Measurements from ENCODE around the gene VPS26C.

The VPS26C gene

DNA sequence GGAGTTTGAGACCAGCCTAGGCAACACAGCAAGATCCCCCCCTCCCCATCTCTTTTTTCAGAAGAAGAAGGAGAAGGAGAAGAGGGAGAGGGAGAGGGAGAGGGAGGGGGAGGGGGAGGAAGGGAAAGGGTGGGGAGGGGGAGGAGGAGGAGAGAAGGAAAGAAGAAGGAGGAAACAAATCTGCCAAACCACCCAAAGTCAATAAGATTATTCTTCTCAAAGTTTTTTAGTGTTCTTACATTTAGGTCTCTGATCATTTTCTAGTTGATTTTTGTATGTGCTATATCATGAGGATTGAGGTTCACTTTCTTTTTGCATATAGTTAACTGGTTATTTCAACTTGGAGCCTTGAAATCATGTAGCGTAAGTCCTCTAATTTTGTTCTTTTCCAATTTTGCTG is 56.3 kb downstream of the VPS26C start:
- TF ChIP-seq TAF1 (IDR thresholded peaks at IDR 0.05; ENCODE audit: borderline replicate concordance, insufficient read depth, low read length), result no peak
- TF ChIP-seq SIN3A (IDR thresholded peaks at IDR 0.05; ENCODE audit: borderline replicate concordance, insufficient read depth, low read length), result no peak
- no peak for TF ChIP-seq FOXP2 (optimal IDR thresholded peaks at IDR 0.05; ENCODE audit: borderline replicate concordance, extremely low read depth, extremely low read length, insufficient read depth)
- TF ChIP-seq POLR2AphosphoS5 (IDR thresholded peaks at IDR 0.05; ENCODE audit: low read depth, low read length), result no peak
- TF ChIP-seq, protein P1, sequence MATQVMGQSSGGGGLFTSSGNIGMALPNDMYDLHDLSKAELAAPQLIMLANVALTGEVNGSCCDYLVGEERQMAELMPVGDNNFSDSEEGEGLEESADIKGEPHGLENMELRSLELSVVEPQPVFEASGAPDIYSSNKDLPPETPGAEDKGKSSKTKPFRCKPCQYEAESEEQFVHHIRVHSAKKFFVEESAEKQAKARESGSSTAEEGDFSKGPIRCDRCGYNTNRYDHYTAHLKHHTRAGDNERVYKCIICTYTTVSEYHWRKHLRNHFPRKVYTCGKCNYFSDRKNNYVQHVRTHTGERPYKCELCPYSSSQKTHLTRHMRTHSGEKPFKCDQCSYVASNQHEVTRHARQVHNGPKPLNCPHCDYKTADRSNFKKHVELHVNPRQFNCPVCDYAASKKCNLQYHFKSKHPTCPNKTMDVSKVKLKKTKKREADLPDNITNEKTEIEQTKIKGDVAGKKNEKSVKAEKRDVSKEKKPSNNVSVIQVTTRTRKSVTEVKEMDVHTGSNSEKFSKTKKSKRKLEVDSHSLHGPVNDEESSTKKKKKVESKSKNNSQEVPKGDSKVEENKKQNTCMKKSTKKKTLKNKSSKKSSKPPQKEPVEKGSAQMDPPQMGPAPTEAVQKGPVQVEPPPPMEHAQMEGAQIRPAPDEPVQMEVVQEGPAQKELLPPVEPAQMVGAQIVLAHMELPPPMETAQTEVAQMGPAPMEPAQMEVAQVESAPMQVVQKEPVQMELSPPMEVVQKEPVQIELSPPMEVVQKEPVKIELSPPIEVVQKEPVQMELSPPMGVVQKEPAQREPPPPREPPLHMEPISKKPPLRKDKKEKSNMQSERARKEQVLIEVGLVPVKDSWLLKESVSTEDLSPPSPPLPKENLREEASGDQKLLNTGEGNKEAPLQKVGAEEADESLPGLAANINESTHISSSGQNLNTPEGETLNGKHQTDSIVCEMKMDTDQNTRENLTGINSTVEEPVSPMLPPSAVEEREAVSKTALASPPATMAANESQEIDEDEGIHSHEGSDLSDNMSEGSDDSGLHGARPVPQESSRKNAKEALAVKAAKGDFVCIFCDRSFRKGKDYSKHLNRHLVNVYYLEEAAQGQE (IDR thresholded peaks at IDR 0.05; ENCODE audit: insufficient read depth in 1 of 2, low read depth in 2 of 2, low read length in 2 of 2), result no peak

DNA sequence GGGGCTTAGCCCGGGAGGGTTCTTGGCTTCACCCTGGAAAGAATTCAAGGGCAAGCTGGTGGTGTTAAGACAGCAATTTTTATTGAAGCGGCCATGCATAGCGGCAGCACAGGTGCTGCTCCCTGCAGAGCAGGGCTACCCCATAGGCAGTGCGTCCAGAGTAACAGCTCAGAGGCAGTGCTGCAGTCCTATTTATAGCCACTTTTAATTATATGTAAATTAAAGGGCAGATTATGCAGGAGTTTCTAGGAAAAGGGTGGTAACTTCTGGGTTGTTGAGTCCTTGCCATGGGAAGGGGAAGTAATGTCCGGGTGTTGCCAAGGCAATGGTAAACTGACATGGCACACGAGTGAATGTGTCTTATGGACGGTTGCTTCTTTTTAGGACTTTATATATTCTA is 57.0 kb downstream of the VPS26C start:
- TF ChIP-seq FOXP2 (optimal IDR thresholded peaks at IDR 0.05; ENCODE audit: borderline replicate concordance, extremely low read depth, extremely low read length, insufficient read depth) (no peak), POLR2AphosphoS5 (IDR thresholded peaks at IDR 0.05; ENCODE audit: low read depth, low read length) (no peak), SIN3A (IDR thresholded peaks at IDR 0.05; ENCODE audit: borderline replicate concordance, insufficient read depth, low read length) (no peak), TAF1 (IDR thresholded peaks at IDR 0.05; ENCODE audit: borderline replicate concordance, insufficient read depth, low read length) (no peak)
- TF ChIP-seq, protein P1 (IDR thresholded peaks at IDR 0.05; ENCODE audit: insufficient read depth in 1 of 2, low read depth in 2 of 2, low read length in 2 of 2), result no peak

DNA sequence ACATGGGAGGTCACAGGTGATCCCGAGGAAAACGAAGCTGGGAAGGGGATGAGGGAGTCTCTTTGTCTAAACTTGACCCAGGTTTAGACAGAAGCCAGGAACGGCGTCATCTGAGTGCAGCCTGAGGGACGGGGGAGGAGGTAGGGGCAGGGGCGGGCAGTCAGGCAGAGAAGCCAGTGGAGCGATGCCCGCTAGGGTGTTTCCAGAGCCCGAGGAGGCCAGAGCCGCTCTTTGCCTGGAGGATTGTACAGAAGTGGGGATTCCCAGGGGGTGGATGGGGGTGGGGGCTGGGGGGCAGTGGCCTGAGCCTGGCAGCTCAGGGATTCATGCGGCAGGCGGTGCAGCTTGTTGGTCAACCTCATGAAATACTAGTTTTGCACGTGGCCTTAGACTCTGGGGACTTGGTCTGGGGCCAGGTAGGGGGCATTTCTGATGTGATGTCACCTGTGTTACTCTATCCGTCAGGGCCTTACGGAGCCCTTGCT is 58.4 kb downstream of the VPS26C start:
- TF ChIP-seq, protein P1 (IDR thresholded peaks at IDR 0.05; ENCODE audit: insufficient read depth in 1 of 2, low read depth in 2 of 2, low read length in 2 of 2), result no peak
- TF ChIP-seq TAF1 (IDR thresholded peaks at IDR 0.05; ENCODE audit: borderline replicate concordance, insufficient read depth, low read length) (no peak), FOXP2 (optimal IDR thresholded peaks at IDR 0.05; ENCODE audit: borderline replicate concordance, extremely low read depth, extremely low read length, insufficient read depth) (no peak), POLR2AphosphoS5 (IDR thresholded peaks at IDR 0.05; ENCODE audit: low read depth, low read length) (no peak), SIN3A (IDR thresholded peaks at IDR 0.05; ENCODE audit: borderline replicate concordance, insufficient read depth, low read length) (no peak)

DNA sequence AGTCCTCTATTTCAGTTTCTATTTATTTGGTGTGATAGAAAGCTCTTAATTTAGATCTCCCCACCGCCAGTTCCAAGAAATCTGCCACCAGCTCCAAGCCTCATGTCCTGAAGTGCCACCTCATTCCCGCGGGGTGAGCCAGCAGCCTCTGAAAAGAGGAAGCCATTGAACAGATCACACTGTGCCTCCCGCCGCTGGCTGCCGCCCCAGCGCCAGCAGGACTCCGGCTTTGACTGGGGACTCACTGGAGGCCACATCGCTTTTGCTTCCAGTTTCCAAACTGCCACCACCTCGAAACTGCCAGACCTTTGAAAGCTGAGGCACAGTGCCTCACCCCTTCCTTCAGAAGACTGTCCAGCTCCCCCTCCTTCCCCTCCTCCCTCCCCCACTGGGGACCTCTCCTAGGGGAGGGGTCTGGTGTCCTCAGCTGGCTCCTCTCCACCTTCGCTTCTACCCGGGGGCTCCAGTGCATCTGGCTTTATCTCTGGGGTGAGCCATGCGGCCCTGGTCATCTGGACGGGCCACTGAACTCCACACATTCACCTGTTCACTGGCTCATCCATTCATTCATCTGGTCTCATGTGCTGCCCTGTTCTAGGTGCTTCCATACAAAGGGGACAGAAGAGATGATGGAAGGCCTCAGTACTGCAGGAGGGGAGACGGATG is 58.9 kb downstream of the VPS26C start:
- TF ChIP-seq FOXP2 (optimal IDR thresholded peaks at IDR 0.05; ENCODE audit: borderline replicate concordance, extremely low read depth, extremely low read length, insufficient read depth) (no peak), POLR2AphosphoS5 (IDR thresholded peaks at IDR 0.05; ENCODE audit: low read depth, low read length) (no peak), TAF1 (IDR thresholded peaks at IDR 0.05; ENCODE audit: borderline replicate concordance, insufficient read depth, low read length) (no peak), SIN3A (IDR thresholded peaks at IDR 0.05; ENCODE audit: borderline replicate concordance, insufficient read depth, low read length) (no peak)
- TF ChIP-seq, protein P1 (IDR thresholded peaks at IDR 0.05; ENCODE audit: insufficient read depth in 1 of 2, low read depth in 2 of 2, low read length in 2 of 2), result no peak

All from PFSK-1 (cell line).